Measurements from ENCODE around the gene FHL3. TPM values are rescaled to one million over a fixed set of nuclear protein-coding genes. Genes with fewer than 3 reads are reported as not detected.

The FHL3 gene
- total and polyA plus RNA-seq, 9 of the 15 experiments (the other 6 are each of a cell fraction or from before 2014, with no cell fraction given) = 6.1 to 144 (median 34.1) TPM

- in situ Hi-C loops (cut with MboI) = no loop called here
- TF ChIP-seq, protein P1, sequence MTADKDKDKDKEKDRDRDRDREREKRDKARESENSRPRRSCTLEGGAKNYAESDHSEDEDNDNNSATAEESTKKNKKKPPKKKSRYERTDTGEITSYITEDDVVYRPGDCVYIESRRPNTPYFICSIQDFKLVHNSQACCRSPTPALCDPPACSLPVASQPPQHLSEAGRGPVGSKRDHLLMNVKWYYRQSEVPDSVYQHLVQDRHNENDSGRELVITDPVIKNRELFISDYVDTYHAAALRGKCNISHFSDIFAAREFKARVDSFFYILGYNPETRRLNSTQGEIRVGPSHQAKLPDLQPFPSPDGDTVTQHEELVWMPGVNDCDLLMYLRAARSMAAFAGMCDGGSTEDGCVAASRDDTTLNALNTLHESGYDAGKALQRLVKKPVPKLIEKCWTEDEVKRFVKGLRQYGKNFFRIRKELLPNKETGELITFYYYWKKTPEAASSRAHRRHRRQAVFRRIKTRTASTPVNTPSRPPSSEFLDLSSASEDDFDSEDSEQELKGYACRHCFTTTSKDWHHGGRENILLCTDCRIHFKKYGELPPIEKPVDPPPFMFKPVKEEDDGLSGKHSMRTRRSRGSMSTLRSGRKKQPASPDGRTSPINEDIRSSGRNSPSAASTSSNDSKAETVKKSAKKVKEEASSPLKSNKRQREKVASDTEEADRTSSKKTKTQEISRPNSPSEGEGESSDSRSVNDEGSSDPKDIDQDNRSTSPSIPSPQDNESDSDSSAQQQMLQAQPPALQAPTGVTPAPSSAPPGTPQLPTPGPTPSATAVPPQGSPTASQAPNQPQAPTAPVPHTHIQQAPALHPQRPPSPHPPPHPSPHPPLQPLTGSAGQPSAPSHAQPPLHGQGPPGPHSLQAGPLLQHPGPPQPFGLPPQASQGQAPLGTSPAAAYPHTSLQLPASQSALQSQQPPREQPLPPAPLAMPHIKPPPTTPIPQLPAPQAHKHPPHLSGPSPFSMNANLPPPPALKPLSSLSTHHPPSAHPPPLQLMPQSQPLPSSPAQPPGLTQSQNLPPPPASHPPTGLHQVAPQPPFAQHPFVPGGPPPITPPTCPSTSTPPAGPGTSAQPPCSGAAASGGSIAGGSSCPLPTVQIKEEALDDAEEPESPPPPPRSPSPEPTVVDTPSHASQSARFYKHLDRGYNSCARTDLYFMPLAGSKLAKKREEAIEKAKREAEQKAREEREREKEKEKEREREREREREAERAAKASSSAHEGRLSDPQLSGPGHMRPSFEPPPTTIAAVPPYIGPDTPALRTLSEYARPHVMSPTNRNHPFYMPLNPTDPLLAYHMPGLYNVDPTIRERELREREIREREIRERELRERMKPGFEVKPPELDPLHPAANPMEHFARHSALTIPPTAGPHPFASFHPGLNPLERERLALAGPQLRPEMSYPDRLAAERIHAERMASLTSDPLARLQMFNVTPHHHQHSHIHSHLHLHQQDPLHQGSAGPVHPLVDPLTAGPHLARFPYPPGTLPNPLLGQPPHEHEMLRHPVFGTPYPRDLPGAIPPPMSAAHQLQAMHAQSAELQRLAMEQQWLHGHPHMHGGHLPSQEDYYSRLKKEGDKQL (CRISPR knock-in tag; IDR thresholded peaks at IDR 0.05; ENCODE audit: borderline replicate concordance) = no peak
- TF ChIP-seq SOX6 (IDR thresholded peaks at IDR 0.05) (no peak), BRD9 (IDR thresholded peaks at IDR 0.05; ENCODE audit: low read depth, partially characterized antibody) (no peak), TCFL5 (CRISPR knock-in tag; conservative IDR thresholded peaks at IDR 0.05) (no peak), CBX1 (IDR thresholded peaks at IDR 0.05; ENCODE audit: low read depth) (no peak), PCBP2 (IDR thresholded peaks at IDR 0.05; ENCODE audit: low read depth, low read length, poor library complexity, severe bottlenecking) (no peak), HOMEZ (CRISPR knock-in tag; IDR thresholded peaks at IDR 0.05) (no peak), C11orf30 (IDR thresholded peaks at IDR 0.05; ENCODE audit: low read depth) (no peak), ZNF830 (CRISPR knock-in tag; IDR thresholded peaks at IDR 0.05) (no peak)
- TF ChIP-seq, protein P2, sequence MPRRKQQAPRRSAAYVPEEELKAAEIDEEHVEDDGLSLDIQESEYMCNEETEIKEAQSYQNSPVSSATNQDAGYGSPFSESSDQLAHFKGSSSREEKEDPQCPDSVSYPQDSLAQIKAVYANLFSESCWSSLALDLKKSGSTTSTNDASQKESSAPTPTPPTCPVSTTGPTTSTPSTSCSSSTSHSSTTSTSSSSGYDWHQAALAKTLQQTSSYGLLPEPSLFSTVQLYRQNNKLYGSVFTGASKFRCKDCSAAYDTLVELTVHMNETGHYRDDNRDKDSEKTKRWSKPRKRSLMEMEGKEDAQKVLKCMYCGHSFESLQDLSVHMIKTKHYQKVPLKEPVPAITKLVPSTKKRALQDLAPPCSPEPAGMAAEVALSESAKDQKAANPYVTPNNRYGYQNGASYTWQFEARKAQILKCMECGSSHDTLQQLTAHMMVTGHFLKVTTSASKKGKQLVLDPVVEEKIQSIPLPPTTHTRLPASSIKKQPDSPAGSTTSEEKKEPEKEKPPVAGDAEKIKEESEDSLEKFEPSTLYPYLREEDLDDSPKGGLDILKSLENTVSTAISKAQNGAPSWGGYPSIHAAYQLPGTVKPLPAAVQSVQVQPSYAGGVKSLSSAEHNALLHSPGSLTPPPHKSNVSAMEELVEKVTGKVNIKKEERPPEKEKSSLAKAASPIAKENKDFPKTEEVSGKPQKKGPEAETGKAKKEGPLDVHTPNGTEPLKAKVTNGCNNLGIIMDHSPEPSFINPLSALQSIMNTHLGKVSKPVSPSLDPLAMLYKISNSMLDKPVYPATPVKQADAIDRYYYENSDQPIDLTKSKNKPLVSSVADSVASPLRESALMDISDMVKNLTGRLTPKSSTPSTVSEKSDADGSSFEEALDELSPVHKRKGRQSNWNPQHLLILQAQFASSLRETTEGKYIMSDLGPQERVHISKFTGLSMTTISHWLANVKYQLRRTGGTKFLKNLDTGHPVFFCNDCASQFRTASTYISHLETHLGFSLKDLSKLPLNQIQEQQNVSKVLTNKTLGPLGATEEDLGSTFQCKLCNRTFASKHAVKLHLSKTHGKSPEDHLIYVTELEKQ (CRISPR knock-in tag; IDR thresholded peaks at IDR 0.05) = no peak
- TF ChIP-seq, protein P3, sequence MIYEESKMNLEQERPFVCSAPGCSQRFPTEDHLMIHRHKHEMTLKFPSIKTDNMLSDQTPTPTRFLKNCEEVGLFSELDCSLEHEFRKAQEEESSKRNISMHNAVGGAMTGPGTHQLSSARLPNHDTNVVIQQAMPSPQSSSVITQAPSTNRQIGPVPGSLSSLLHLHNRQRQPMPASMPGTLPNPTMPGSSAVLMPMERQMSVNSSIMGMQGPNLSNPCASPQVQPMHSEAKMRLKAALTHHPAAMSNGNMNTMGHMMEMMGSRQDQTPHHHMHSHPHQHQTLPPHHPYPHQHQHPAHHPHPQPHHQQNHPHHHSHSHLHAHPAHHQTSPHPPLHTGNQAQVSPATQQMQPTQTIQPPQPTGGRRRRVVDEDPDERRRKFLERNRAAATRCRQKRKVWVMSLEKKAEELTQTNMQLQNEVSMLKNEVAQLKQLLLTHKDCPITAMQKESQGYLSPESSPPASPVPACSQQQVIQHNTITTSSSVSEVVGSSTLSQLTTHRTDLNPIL (CRISPR knock-in tag; IDR thresholded peaks at IDR 0.05) = no peak
These were observed 15.1 kb upstream of the FHL3 start for GRCh38 chr1:38020396-38020795.

More at GRCh38 chr1:38020396-38020795, 15.1 kb upstream of the FHL3 start:
- Histone ChIP-seq H2AFZ (ENCODE audit: low read depth, low read length) (no peak overlapping the region), H3K79me2 (ENCODE audit: control insufficient read depth, insufficient read depth, low read length) (peaks cover 40% of the 10 kb centered on the region), H3K9me3 (replicated peaks; ENCODE audit: control insufficient read depth, insufficient read depth, low read depth, low read length) (no peaks in the 10 kb centered on the region), H3K9me1 (ENCODE audit: control insufficient read depth, insufficient read depth, low read length) (no peaks in the 10 kb centered on the region), H3K27ac (ENCODE audit: extremely low read depth, low read depth, low read length) (no peak overlapping the region), H3K4me3 (no peak overlapping the region), H3K4me1 (replicated peaks in 1 of 2; ENCODE audit: control insufficient read depth in 2 of 2, insufficient read depth in 2 of 2, low read length in 2 of 2) (peaks cover 2 to 10% of the 10 kb centered on the region in 2 experiments; a peak in 3 of 5 replicates), H3K4me2 (ENCODE audit: insufficient read depth, low read length) (no peak overlapping the region), H3K9ac (ENCODE audit: insufficient read depth in 1 of 2, low read depth in 2 of 2, low read length in 2 of 2) (no peak overlapping the region), H4K20me1 (replicated peaks; ENCODE audit: control insufficient read depth, insufficient read depth, low read length) (0 out of 2 replicates have a peak, but pooled peaks cover under 1% of the 10 kb centered on the region), H3K36me3 (ENCODE audit: control insufficient read depth, insufficient read depth, low read length) (peaks cover 96% of the 10 kb centered on the region), H3K27me3 (ENCODE audit: control insufficient read depth in 2 of 2, insufficient read depth in 2 of 2, low read length in 2 of 2) (no peaks in the 10 kb centered on the region)
- ATAC-seq = no peak
- no peak for FAIRE-seq
- ChIA-PET CTCF (ENCODE audit: low intra/inter-chr PET ratio) (no interaction called here), POLR2A (interaction anchor here (0.6 to 7.5 kb wide), 4 partner anchors 9 to 805 kb away, joined by 3 to 71 read pairs (median 5); partner anchors contain the start of gene UTP11)
- 94% methylated on average over 2 of the region's 2 CpGs for WGBS (ENCODE audit: insufficient coverage, low coverage, missing lambda C conversion rate)
- intact Hi-C loops (cut with micrococcal nuclease) = no loop called here
- no TSS peak for BruUV-seq (replicated peaks)
- no peak for DNase-seq (ENCODE audit: extremely low read depth in 1 of 4, low spot score in 3 of 4)
